NCI-H510A treated with DMSO at 0.1 percent for 48 hours (cell line): ENCODE measurements around the gene ADAM11.
"Not testable (repeated sequence)": the region's sequence is repeated elsewhere in the genome, so short reads cannot be mapped to it uniquely, and the experiment has no call there.

Experiments
- DNase-seq: peaks from one replicate; lab custom pipeline; 2025; lab: John Stamatoyannopoulos, UW

The ADAM11 gene

DNA sequence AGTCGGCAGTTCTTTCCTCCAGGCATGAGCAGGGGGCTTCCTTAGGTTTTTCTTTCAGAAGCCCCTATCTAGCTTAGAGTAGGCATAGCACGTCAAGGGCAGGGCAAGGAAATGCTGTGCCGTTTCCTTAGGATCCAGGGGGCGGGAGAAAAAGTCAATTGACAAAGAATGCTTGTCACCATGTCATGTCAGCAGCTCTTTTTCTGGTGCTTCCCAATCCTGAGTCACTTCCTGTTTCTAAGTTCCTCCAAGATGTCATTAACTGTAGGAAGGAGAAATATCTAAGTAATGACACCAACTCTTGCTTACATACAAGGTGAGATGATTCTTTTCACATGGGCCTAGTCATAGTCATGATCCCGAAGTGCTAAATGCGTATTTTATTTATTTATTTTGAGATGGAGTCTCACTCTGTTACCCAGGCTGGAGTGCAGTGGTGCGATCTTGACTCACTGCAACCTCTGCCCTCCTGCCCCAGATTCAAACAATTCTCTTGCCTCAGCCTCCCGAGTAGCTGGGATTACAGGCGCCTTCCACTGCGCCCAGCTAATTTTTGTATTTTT, 36.1 kb downstream of the ADAM11 start:
- no peak for DNase-seq

DNA sequence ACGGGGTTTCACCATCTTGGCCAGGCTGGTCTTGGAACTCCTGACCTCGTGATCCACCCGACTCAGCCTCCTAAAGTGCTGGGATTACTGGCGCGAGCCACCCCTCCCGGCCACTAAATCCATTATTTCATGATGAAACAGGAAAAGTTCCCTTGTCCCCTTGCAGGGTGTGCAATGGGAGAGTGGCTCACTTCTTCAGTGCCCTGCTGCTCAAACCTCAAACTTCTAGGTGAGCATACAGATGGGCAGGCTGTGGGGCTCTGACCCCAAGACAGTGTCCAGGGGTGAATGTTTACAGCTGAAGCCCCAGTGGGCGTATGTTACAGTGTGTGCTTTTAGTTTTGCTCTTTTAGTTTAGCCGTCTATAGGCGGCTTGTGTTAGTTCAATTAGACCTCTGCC, 36.6 kb downstream of the ADAM11 start:
- no peak for DNase-seq

DNA sequence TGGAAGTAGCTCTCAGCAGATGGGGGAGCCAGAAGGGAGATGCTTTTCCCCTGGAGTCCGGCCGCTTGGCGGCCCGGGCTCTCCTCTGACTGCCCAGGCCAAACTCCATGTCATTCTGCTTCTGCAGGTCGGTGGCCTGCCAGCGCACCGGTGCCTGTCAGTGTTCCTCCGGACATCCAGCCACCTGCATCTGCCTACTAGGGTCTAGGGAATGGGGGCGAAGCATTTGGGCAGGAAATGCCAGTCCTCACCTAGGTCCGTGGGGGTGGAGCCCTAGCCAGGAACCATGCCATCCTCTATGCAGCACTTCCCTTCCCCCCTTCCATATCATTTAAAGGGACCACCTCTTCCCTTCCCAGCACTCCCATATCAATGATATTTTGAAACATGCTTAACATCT, 37.1 kb downstream of the ADAM11 start:
- no peak for DNase-seq

DNA sequence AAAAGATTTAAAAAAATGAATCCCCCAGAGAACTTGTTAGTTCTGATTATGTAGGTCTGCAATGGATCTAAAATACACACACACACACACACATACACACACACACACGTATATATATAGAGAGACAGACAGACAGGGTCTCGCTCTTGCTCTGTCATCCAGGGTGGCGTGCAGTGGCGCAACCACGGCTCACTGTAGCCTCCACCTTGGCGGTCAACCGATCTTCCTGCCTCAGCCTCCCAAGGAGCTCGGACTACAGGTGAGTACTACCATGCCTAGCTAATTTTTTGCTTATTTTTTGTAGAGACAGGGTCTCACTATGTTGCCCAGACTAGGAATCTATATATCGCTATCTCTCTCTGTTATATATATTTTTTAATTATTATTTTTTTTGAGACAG, 37.9 kb downstream of the ADAM11 start:
- DNase-seq: no peak

DNA sequence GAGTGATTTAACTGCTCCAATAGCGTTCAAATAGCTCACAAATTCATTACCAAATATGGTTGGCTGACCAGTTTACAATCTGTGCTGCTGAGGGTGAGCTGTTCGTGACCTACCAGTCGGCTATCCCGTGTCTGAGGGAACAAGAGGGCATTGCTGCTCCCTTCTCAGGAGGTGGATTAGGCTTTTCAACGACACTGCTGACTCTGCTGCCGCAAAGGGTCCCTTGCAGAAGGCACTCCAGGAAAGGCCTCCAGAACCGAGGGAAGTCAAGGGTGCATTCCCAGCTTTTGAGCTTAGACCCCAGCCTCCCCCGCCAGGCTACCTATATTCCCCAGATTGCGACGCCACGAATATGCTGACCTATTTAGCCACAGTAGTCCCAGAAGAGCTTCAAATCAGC, 39.0 kb downstream of the ADAM11 start:
- no peak for DNase-seq

DNA sequence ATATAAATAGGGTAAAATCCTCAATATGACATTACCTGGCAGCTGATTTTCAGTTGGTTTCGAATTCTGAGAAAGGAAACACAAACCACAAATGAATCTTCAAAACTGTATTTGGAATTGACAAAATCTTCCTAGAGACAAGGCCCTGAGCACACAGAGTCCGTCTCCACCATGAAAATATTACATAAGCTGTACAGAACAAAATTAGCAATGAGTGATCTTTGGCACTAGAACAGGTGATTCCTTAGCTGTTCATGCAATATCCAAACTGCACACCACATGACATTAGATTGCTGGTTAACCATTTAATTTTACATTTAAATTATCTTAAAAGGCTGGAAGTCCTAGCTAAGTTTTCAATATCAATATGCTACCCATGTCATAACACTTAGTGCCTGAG, 39.6 kb downstream of the ADAM11 start:
- DNase-seq: no peak

DNA sequence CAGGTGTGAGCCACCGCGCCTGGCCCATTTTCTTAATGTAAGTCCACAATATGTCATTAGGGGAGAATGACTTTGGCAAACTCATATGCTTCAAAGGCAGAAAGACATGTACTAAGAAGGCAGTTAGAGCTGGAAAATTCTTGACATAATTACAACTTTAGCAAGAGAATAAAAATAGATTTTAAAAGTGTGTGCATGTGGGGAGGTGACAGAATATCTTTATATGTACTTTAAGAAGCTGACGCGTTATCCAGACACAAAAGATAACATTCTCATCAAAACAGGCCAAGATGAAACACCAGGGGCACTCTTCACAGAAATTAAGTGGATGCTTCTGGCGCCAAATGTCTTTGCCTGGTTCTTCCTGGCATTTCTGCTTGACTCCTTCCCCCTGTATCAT, 43.1 kb downstream of the ADAM11 start:
- DNase-seq: no peak

DNA sequence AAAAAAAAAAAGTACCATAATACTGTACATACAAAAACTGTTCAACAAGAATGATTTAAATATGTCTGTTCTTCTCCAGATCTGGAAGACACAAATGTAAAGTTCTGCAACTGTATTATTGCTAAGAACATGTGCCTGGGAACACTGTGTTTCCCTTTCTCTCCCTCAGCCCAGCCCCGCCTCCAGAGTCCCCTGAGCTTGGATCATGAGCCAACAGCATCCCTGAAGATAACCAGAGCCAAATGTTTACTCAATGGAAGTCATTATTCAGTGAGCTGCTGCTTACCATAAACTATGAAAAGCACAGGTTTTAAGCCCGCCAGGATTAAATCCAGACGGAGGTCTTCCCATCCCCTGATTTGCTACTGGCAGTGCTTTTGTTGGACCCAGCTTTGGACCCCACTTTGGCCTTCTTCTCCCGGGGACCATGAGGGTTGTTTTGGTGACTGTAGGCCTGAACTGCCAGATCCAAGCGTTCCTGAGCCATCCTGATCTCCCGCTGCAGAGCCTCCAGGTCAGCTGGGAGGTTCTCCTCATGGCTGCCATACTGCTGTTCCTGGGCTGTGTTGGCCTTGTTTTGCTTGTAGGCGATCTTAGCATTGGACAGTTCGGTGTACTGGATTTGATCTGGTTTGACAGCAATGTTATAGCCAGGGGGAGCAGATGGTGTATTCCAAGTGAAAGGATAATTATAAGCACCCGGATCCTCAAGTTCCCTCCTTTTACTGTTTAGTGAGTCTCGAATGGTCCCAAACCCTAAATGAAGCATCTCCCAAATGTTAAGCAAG, 45.7 kb downstream of the ADAM11 start:
- no peak for DNase-seq

DNA sequence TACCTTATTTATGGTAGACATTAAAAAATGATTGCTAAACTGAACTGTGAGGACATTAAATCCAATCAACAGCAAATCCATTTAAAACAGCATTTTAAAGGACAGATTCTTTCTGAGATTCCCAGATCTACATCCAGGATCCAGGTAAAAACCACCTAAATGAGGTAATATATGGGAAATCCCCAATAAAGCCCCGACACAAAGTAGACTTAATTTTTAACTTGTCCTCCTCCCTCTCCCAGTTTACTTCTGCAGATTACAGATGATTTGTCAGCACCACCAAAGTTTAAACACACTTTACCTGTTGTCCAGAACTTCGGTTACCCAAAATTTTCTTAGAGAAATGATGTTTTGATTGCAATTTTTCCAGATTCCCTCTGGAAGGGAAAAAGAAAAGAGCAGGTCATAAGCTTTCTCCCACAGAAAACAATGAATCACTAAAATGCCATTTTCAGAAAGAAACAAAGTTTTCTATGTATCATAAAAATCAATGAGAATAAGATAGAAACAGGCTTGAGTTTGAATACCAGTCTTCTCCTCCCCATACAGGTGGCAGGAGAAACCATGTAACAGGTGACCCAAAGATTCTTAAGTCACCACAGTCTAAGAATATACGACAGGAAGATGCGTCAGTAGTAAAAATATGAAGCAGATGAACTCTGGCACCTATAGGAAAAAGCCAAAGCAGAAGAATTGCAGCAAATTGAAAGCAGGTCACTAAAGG, 48.5 kb downstream of the ADAM11 start:
- DNase-seq: no peak

DNA sequence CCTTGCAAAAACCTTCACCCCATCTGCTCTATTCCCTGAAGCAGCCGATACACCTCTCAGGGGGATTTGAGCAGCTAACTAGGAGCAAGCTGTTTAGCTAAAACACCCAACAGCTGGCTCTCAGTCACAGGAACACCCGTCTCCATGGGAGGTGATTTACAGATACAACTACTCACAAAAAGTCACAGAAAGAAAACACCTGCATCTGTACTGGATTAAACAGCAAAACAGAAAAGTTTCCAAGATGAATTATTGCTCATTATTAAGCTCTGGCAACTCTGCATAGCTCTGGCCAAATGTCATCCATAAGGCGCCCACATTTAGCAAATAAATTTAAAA, 49.0 kb downstream of the ADAM11 start:
- no peak for DNase-seq

DNA sequence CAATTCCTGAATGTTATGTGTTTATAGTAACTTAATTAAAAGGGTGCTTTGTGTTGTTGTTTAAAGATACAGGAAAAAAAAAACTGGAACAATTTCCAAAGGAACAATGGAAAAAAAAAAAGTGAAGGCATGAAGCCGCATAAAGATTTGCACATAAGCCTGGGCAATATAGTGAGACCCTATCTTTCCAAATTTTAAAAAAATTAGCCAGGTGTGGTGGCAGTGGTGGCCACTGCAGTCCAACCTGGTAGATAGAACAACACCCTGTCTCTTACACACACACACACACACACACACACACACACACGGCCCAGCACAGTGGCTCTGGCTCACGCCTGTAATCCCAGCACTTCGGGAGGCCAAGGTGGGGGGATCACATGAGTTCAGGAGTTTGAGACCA, 49.4 kb downstream of the ADAM11 start:
- no peak for DNase-seq

DNA sequence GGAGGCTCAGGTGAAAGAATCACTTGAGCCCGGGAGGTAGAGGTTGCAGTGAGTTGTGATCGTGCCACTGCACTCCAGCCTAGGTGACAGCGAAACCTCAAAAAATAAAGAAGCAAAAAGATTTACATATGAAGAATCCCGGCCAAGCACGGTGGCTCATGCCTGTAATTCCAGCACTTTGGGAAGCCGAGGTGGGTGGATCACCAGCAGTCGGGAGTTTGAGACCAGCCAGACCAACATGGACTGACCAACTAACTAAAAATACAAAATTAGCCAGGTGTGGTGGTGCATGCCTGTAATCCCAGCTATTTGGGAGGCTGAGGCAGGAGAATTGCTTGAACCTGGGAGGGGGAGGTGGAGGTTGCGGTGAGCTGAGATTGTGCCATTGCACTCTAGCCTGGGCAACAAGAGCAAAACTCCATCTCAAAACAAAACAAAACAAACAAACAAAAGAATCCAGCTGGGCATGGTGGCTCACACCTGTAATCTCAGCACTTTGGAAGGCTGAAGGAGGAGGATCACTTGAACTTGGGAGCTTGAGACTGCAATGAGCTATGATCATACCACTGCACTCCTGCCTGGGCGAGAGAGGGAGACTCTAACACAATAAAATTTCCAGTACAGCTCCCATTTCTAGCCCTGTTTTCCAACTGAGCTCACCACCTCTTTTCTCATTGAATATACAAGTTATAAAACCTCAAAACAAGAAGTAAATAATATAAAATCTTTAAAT, 50.0 kb downstream of the ADAM11 start:
- not testable (repeated sequence) for DNase-seq

DNA sequence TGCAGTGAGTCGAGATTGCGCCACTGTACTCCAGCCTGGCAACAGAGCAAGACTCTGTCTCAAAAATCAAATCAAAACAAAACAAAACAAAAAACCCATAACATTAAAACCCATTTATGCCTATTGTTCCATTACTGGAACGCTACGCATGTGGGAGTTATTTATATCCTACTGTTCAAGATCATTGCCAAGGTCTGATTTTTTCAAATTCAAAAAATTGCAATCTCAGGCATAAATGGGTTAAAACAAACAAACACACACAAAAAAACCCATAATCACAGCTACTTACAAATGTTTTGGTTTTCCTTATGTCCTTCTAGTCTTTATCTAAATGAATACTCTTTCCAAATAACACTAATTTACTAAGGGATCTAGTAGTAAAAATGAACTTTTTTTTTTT, 53.5 kb downstream of the ADAM11 start:
- DNase-seq: no peak

DNA sequence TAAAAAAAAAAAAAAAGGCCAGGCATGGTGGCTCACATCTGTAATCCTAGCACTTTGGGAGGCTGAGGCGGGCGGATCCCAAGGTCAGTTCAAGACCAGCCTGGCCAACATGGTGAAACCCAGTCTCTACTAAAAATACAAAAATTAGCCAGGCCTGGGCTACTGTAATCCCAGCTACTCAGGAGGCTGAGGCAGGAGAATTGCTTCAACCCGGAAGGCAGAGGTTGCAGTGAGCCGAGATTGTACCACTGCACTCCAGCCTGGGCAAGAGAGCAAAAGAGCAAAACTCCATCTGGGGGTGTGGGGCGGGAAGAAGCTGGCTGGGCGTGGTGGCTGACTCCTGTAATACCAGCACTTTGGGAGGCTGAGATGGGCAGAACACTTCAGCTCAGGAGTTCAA, 59.7 kb downstream of the ADAM11 start:
- not testable (repeated sequence) for DNase-seq

DNA sequence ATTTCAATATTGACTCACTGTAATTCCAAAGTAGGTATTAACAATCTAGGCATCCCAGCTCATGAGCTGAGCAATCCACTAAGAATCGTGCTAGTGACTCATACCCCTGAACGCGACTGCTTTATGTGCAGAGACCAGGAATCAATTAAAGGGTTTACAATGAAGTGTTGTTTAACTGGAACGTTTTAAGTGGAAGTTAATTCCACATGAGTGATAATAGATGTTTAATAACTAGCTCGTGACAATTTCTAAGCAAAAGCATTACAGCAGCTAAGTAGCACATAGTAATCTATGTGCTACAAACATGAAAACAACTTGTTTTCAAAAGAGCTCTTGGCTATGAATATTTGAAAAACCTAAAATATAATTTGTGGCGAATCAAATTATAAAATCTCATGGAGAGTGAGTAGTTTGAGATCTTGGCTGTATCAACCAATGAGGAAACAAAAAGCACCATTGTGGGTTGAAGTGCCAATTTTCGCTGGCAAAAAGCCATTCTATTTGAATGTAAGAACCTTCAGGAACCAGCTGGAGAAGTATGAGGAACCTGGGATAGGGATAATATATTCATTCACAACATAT, 61.9 kb downstream of the ADAM11 start:
- peak; percentile 65 for DNase-seq

DNA sequence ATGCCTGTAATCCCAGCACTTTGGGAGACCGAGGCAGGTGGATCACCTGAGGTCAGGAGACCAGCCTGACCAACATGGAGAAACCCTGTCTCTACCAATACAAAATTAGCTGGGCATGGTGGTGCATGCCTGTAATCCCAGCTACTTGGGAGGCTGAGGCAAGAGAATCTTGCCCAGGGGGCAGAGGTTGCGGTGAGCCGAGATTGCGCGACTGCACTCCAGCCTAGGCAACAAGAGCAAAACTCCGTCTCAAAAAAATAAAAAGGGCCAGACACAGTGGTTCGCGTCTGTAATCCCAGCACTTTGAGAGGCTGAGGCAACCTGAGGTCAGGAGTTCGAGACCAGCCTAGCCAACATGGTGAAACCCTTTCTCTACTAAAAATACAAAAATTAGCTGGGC, 66.4 kb downstream of the ADAM11 start:
- DNase-seq: not testable (repeated sequence)

DNA sequence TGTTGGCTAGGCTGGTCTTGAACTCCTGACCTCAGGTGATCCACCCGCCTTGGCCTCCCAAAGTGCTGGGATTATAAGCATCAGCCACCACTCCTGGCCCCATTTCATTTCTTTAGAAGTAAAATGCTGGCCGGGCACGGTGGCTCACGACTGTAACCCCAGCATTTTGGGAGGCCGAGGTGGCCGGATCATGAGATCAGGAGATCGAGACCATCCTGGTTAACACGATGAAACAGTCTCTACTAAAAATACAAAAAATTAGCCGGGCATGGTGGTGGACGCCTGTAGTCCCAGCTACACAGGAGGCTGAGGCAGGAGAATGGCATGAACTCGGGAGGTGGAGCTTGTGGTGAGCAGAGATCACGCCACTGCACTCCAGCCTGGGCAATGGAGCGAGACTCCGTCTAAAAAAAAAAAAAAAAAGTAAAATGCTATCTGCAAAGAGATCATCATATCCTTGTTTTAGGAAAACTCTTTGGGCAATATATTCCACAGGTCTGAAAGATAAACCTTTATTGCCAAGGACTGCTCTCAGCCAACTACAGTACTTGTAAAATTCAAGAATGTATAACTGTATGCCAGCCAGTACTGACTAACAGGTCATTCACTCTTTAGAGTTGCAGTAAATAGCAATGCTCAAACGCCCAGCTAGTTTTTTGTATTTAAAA, 67.5 kb downstream of the ADAM11 start:
- no peak for DNase-seq

DNA sequence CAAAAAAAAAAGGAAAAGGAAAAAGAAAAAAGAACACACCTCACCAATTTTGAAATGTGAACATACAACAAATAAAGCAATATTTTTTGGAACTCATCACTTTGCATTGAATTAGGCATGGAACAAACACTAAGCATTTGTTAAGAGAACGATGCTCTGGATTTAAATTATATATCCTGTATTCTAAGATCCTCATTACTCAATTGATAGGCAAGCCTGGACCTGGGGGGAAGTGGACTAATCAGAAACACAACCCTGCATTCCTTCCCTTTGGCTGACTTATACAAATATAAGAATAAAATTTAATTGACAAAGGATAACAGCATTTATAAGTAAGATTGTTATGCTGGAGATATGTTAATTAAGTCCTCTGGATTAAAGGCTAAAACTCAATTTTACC, 69.1 kb downstream of the ADAM11 start:
- DNase-seq: no peak

DNA sequence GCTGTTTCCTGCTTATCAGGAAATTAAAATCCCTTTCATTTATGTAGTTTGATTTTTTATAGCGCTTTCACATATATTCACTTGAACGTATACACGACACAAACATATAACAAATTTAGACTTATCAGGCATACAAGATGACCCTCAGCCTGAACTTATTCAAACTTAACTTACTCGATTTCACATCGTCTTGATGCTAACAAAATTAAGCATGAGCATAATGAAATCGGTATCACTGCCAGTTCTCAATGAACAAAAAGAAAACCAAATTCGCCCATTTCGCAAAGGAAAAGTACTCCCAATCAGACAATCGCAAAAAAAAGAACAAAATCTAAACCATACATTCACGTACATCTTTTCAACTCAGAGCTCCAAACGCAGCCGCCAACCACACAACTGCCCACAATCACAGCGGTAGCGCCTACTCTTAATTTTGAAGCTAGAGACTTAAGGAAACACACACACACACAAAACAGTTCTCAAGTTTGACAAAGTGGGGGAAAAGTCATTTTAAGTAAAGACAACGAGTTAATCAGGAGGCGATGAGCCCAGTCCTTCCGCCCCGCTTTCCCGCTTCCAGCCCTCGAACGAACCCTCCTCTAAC, 70.2 kb downstream of the ADAM11 start:
- peak; percentile 40 for DNase-seq

DNA sequence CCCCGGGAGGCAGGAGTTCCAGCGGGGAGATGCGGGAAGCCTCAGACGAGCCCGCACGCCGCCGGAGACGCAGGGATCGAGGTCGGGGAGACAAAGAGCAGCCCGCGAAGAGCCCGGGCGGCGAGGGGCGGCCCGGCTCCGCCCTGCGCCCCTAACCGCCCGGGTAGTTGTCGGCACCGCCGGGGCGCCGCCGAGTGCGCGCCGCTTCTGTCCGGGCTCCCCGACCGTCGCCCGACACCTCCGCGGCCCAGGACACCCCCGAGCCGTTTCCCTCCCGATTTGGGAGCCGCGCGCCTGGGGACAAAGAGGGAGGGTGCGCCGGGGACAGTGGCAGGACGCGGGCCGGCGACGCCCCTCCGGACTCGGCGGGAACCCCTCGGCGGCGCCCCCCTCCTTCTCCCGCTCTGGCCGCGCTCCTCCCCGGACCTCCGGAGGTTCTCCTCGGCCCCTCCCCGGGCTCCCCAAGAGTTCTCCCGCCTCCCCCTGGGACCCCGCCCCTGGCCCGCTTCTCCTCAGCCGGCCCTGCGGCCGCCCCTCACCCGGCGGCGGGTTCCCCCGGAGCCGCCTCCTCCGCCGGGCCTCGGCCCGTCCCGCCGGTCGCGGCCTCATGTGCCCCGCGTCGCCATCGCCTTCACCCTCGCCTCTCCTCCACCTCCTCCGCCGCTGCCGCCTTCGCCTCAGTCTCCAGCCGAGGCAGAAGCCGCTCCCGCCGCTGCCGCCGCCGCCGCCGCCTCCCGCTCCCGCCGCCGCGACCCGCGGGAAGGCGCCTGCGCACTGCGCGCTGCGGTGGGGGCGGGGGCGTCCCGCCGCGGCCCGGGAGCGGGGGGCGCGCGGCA, 71.0 kb downstream of the ADAM11 start, which contains the start of gene GJC1:
TSS of gene GJC1 (minus strand) at position 765 of the 836 bp plus-strand sequence. CDS start 24,470 bp downstream, outside the sequence.
- peak; percentile 34 for DNase-seq
